Measurements from ENCODE around the gene RBM24. TPM values are rescaled to one million over a fixed set of nuclear protein-coding genes. Genes with fewer than 3 reads are reported as not detected.
"Not testable (repeated sequence)": the region's sequence is repeated elsewhere in the genome, so short reads cannot be mapped to it uniquely, and the experiment has no call there.

The RBM24 gene
- total RNA-seq, 1 donor from 2014 or later: 3.4 TPM

GRCh38 chr6:17318435-17319165, 37.4 kb downstream of the RBM24 start:
- H3K4me1 Mint-ChIP-seq: peaks cover 10% of the 10 kb centered on the region
- no peak overlapping the region for H3K27ac Mint-ChIP-seq (ENCODE audit: unreplicated experiment)
- TF ChIP-seq CTCF (conservative IDR thresholded peaks at IDR 0.05): no peak
- no peak for DNase-seq (ENCODE audit: low read depth, low spot score)
- no peak overlapping the region for H3K4me3 Mint-ChIP-seq
- no peaks in the 10 kb centered on the region for H3K27me3 Mint-ChIP-seq (ENCODE audit: low read depth)
- H3K36me3 Mint-ChIP-seq (ENCODE audit: low read depth): no peaks in the 10 kb centered on the region
- H3K9me3 Mint-ChIP-seq: no peaks in the 10 kb centered on the region

- not testable (repeated sequence) for H3K27me3 Mint-ChIP-seq (ENCODE audit: low read depth); H3K9me3 Mint-ChIP-seq; H3K4me1 Mint-ChIP-seq; H3K4me3 Mint-ChIP-seq; H3K36me3 Mint-ChIP-seq (ENCODE audit: low read depth); DNase-seq (ENCODE audit: low read depth, low spot score); H3K27ac Mint-ChIP-seq (ENCODE audit: unreplicated experiment)
These were observed 39.1 kb downstream of the RBM24 start for GRCh38 chr6:17320266-17320665.

- peaks cover 3% of the 10 kb centered on the region for H3K36me3 Mint-ChIP-seq (ENCODE audit: low read depth)
- peaks cover 6% of the 10 kb centered on the region for H3K9me3 Mint-ChIP-seq
- no peak overlapping the region for H3K4me3 Mint-ChIP-seq
- TF ChIP-seq CTCF (conservative IDR thresholded peaks at IDR 0.05): no peak
- H3K4me1 Mint-ChIP-seq: no peaks in the 10 kb centered on the region
- no peak overlapping the region for H3K27ac Mint-ChIP-seq (ENCODE audit: unreplicated experiment)
- no peaks in the 10 kb centered on the region for H3K27me3 Mint-ChIP-seq (ENCODE audit: low read depth)
- no peak for DNase-seq (ENCODE audit: low read depth, low spot score)
These were observed 50.1 kb downstream of the RBM24 start for GRCh38 chr6:17331238-17331637.

GRCh38 chr6:17334265-17334664, 53.1 kb downstream of the RBM24 start:
- H3K4me3 Mint-ChIP-seq: no peak overlapping the region
- H3K36me3 Mint-ChIP-seq (ENCODE audit: low read depth): peaks cover 3% of the 10 kb centered on the region
- peaks cover 9% of the 10 kb centered on the region for H3K9me3 Mint-ChIP-seq
- DNase-seq (ENCODE audit: low read depth, low spot score): no peak
- H3K27ac Mint-ChIP-seq (ENCODE audit: unreplicated experiment): no peak overlapping the region
- no peak for TF ChIP-seq CTCF (conservative IDR thresholded peaks at IDR 0.05)
- H3K27me3 Mint-ChIP-seq (ENCODE audit: low read depth): no peaks in the 10 kb centered on the region
- H3K4me1 Mint-ChIP-seq: no peaks in the 10 kb centered on the region

GRCh38 chr6:17336425-17336824, 55.3 kb downstream of the RBM24 start:
- Mint-ChIP-seq H3K27me3 (ENCODE audit: low read depth) (no peaks in the 10 kb centered on the region), H3K27ac (ENCODE audit: unreplicated experiment) (no peak overlapping the region), H3K4me3 (no peak overlapping the region), H3K9me3 (peaks cover 3% of the 10 kb centered on the region), H3K4me1 (no peaks in the 10 kb centered on the region), H3K36me3 (ENCODE audit: low read depth) (no peaks in the 10 kb centered on the region)
- no peak for DNase-seq (ENCODE audit: low read depth, low spot score)
- no peak for TF ChIP-seq CTCF (conservative IDR thresholded peaks at IDR 0.05)

- no peak for TF ChIP-seq CTCF (conservative IDR thresholded peaks at IDR 0.05)
- no peaks in the 10 kb centered on the region for H3K4me1 Mint-ChIP-seq
- H3K36me3 Mint-ChIP-seq (ENCODE audit: low read depth): no peaks in the 10 kb centered on the region
- no peaks in the 10 kb centered on the region for H3K27me3 Mint-ChIP-seq (ENCODE audit: low read depth)
- peaks cover 7% of the 10 kb centered on the region for H3K9me3 Mint-ChIP-seq
- no peak for DNase-seq (ENCODE audit: low read depth, low spot score)
- no peak overlapping the region for H3K27ac Mint-ChIP-seq (ENCODE audit: unreplicated experiment)
- H3K4me3 Mint-ChIP-seq: no peak overlapping the region
These were observed 58.1 kb downstream of the RBM24 start for GRCh38 chr6:17339308-17339670.
